Endothelial cell of umbilical vein (primary cell): Measurements from ENCODE around the gene PADI1. TPM values are rescaled to one million over a fixed set of nuclear protein-coding genes. Genes with fewer than 3 reads are reported as not detected.

ENCODE experiments used
- BruUV-seq: library from RNA; stranded (reverse); fragments of 400-500 nt; replicated peaks from 2 replicates; lab custom pipeline; 2021; lab: Mats Ljungman, UMichigan
- CTCF ChIA-PET: fragments of 300-600, 350-600 bp; sonication (Branson Sonifier 250); formaldehyde crosslinking; loops from one replicate; lab custom pipeline; 2021; ENCODE audit warnings: antibody characterized with exemption, inconsistent platforms; lab: Charles Lee
- POLR2A ChIA-PET: fragments of 300-600, 350-600 bp; sonication (Branson Sonifier 250); formaldehyde crosslinking; loops from one replicate; lab custom pipeline; 2021; ENCODE audit warnings: antibody characterized with exemption, inconsistent platforms; lab: Charles Lee
- DNase-seq: peaks from one replicate; pipeline ENCODE4 v3.0.0-alpha.2; 2011; ENCODE audit warnings: low read depth, low spot score
- FAIRE-seq: peaks from 2 replicates; lab custom pipeline; 2011; peaks lifted over from hg19 to GRCh38; lab: Jason Lieb, UNC
- H2AFZ ChIP-seq: 2 replicates; pipeline ENCODE4 v1.6.0; 2012; ENCODE audit warnings: low read depth, low read length, control low read depth, inconsistent platforms
- H3K27ac ChIP-seq: 2 replicates; pipeline ENCODE4 v1.5.1; 2011; ENCODE audit warnings: low read depth, mild to moderate bottlenecking, control low read depth, low read length, moderate library complexity; ENCODE audit not compliant: insufficient read depth
- H3K27me3 ChIP-seq, 2 experiments: 2 replicates each; pipeline versions ENCODE4 v1.6.0 to v1.6.1; 2011; ENCODE audit warnings: low read length in 2 of 2, mixed read lengths in 1 of 2; ENCODE audit not compliant: control insufficient read depth in 2 of 2, insufficient read depth in 2 of 2
- H3K36me3 ChIP-seq, 2 experiments: 2 replicates in 1 of 2; 3 replicates in 1 of 2; pipeline ENCODE4 v1.5.1; 2011; ENCODE audit warnings: low read length in 2 of 2, mild to moderate bottlenecking in 1 of 2, moderate library complexity in 1 of 2; ENCODE audit not compliant: control insufficient read depth in 2 of 2, insufficient read depth in 2 of 2; ENCODE audit errors: extremely low read depth in 1 of 2
- H3K4me1 ChIP-seq: 3 replicates; pipeline ENCODE4 v1.5.1; 2011; ENCODE audit warnings: mild to moderate bottlenecking, low read length; ENCODE audit not compliant: control insufficient read depth, insufficient read depth; ENCODE audit errors: extremely low read depth
- H3K4me2 ChIP-seq: 2 replicates; pipeline ENCODE4 v1.6.1; 2011; ENCODE audit warnings: low read length, control low read depth, mixed read lengths; ENCODE audit not compliant: insufficient read depth
- H3K4me3 ChIP-seq, 3 experiments: fragments of 200-600 bp in 1 of 3; sonication (generic), shearing (Covaris generic) in 1 of 3; replicated peaks in 1 of 3; 2 replicates each; pipeline ENCODE4 v1.5.1; 2011 to 2016; ENCODE audit warnings: control low read depth in 3 of 3, low read length in 3 of 3, mild to moderate bottlenecking in 2 of 3, inconsistent platforms in 1 of 3, low read depth in 1 of 3, moderate library complexity in 1 of 3; ENCODE audit not compliant: insufficient read depth in 1 of 3
- H3K79me2 ChIP-seq: 2 replicates; pipeline ENCODE4 v1.6.0; 2012; ENCODE audit warnings: low read length, inconsistent platforms; ENCODE audit not compliant: control insufficient read depth, insufficient read depth
- H3K9ac ChIP-seq: replicated peaks from 2 replicates; pipeline ENCODE3; 2011; ENCODE audit warnings: low read length, control low read depth; ENCODE audit not compliant: insufficient read depth; ENCODE audit errors: extremely low read depth
- H3K9me1 ChIP-seq: replicated peaks from 3 replicates; pipeline ENCODE4 v1.6.0; 2011; ENCODE audit warnings: mild to moderate bottlenecking, low read length; ENCODE audit not compliant: control insufficient read depth, insufficient read depth; ENCODE audit errors: extremely low read depth
- H3K9me3 ChIP-seq: replicated peaks from 2 replicates; pipeline ENCODE4 v1.5.1; 2012; ENCODE audit warnings: low read length, inconsistent platforms; ENCODE audit not compliant: control insufficient read depth, insufficient read depth
- H4K20me1 ChIP-seq: replicated peaks from 2 replicates; pipeline ENCODE3; 2011; ENCODE audit warnings: mild to moderate bottlenecking, low read length; ENCODE audit not compliant: control insufficient read depth, insufficient read depth; ENCODE audit errors: extremely low read depth
- CTCF ChIP-seq, 2 donors: IDR thresholded peaks; 1 replicate in 1 of 2; 2 replicates in 1 of 2; pipeline ENCODE4 v1.5.1; 2011; ENCODE audit warnings: low read length in 2 of 2, mild to moderate bottlenecking in 2 of 2, moderate library complexity in 2 of 2, control low read depth in 1 of 2, inconsistent platforms in 1 of 2, low read depth in 1 of 2; ENCODE audit not compliant: insufficient read depth in 1 of 2; ENCODE audit errors: extremely low read depth in 1 of 2
- EZH2 ChIP-seq: IDR thresholded peaks from 2 replicates; pipeline ENCODE4 v1.6.1; 2012; ENCODE audit warnings: borderline replicate concordance, low read depth, mild to moderate bottlenecking, moderate library complexity, low read length, inconsistent platforms; ENCODE audit not compliant: severe bottlenecking
- FOS ChIP-seq: IDR thresholded peaks from 2 replicates; pipeline ENCODE4 v1.6.1; 2011; ENCODE audit warnings: mild to moderate bottlenecking, low read length, moderate library complexity, borderline replicate concordance; ENCODE audit not compliant: insufficient read depth
- GATA2 ChIP-seq: IDR thresholded peaks from 2 replicates; pipeline ENCODE4 v1.7.0; 2011; ENCODE audit warnings: low read depth, mild to moderate bottlenecking, moderate library complexity, mixed read lengths, low read length; ENCODE audit not compliant: insufficient read length, insufficient read depth
- JUN ChIP-seq: IDR thresholded peaks from 2 replicates; pipeline ENCODE4 v1.6.1; 2011; ENCODE audit warnings: borderline replicate concordance, low read depth; ENCODE audit not compliant: insufficient read length, insufficient read depth
- MAX ChIP-seq: IDR thresholded peaks from 2 replicates; pipeline ENCODE4 v1.6.1; 2011; ENCODE audit not compliant: insufficient read depth, insufficient read length
- MYC ChIP-seq: IDR thresholded peaks from one replicate; pipeline ENCODE4 v1.6.1; 2011; ENCODE audit warnings: mild to moderate bottlenecking, low read depth, low read length
- POLR2A ChIP-seq: IDR thresholded peaks from 2 replicates; pipeline ENCODE4 v1.6.1; 2012; ENCODE audit warnings: low read depth, mild to moderate bottlenecking, control low read depth, low read length
- POLR2AphosphoS5 ChIP-seq: IDR thresholded peaks from 2 replicates; pipeline ENCODE4 v1.6.1; 2012; ENCODE audit warnings: low read depth, mild to moderate bottlenecking, control low read depth, low read length, moderate library complexity; ENCODE audit not compliant: insufficient read depth
- dilution Hi-C: fragments of 300-500 bp; cut with MboI; formaldehyde crosslinking; loops from one replicate; pipeline ENCODE4 v1.15.0; 2019; ENCODE audit warnings: low sequenced_read_pairs; ENCODE audit not compliant: extremely low pct_ligation_motif_present
- intact Hi-C: fragments of 100-400 bp; cut with micrococcal nuclease; formaldehyde crosslinking; loops from one replicate; pipeline ENCODE4 v1.10.0; 2022
- polyA plus RNA-seq, 4 experiments: library from polyadenylated mRNA; depleted of rRNA in 3 of 4; stranded (reverse) in 3 of 4; unstranded in 1 of 4; fragments of >200 nt; gene quantifications; 2 replicates each; pipeline versions ENCODE4 v1.2.1 to v1.2.3, GENCODE V29; 2011 to 2012; ENCODE audit warnings: missing spikeins in 1 of 4
- total RNA-seq: library from RNA; stranded (reverse); gene quantifications from 2 replicates; pipeline ENCODE4 v1.2.3, GENCODE V29; 2021

Gene PADI1
- total and polyA plus RNA-seq, 2 donors (not counting 3 experiments of a cell fraction or from before 2014, with no cell fraction given) = 0.01 TPM; not detected in 1

GRCh38 chr1:17194133-17194475, 10.8 kb upstream of the PADI1 start:
- intact Hi-C loops = no loop called here
- no TSS peak for BruUV-seq

DNA sequence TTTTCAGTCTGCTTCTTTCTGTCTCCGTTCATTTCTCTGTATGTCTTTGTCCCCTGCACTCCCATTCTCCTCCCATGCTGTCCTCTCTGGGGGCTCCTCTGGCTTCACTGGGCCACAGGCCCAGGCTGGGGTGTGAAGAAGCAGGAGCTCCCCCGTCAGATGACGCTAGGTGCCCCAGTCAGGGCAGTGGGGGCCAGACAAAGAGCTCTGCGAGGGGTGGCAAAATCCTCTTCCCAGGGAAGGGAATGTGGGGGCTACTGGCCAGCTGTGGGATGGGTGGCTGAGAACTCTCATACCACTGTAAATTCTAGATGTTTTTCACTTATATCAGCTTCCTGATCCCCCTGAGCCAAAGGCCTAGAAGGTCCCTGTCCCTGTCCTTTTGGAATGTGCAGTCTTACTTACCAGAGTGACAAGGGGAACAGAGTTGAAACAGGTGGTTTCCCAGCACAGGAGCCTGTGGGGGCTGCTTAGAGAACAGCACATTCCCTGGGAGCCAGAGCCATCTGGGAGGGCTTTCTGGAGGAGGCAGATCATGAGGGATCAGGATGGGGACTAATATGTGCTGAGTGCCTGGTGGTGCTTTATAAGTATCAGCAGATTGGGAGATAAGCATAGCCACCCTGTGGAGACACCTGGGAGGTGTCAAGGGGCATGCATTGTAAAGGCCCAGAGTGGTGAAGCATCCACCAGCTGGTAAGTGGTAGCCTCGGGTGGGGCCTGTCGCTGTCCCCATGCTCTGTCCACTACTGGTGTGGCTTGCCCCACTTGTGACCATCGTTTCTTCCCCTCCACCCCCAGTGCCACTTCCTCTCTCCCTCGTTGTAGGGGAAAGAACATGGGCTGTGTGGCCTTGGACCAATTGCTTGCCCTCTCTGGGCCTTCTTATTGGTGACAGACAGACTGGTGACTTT, 10.1 kb upstream of the PADI1 start:
- ChIA-PET CTCF (no interaction called here), POLR2A (no interaction called here)
- no peaks in the 10 kb centered on the region for H3K27me3 ChIP-seq
- no peak for TF ChIP-seq CTCF (IDR thresholded peaks at IDR 0.05; ENCODE audit: extremely low read depth in 1 of 2, insufficient read depth in 1 of 2, low read depth in 1 of 2, low read length in 2 of 2)
- no peak for TF ChIP-seq POLR2A
- no peak for TF ChIP-seq JUN
- no peak for TF ChIP-seq EZH2
- TF ChIP-seq MAX = no peak
- no peak for TF ChIP-seq FOS
- no peak for TF ChIP-seq MYC
- TF ChIP-seq POLR2AphosphoS5 = no peak
- no peak for TF ChIP-seq GATA2
- no peaks in the 10 kb centered on the region for H3K9me3 ChIP-seq
- H3K9me1 ChIP-seq = no peaks in the 10 kb centered on the region
- H3K4me1 ChIP-seq = no peaks in the 10 kb centered on the region
- no peak overlapping the region for H2AFZ ChIP-seq
- intact Hi-C loops = no loop called here
- H4K20me1 ChIP-seq = no peaks in the 10 kb centered on the region
- dilution Hi-C loops = no loop called here
- no peaks in the 10 kb centered on the region for H3K36me3 ChIP-seq
- no peak for FAIRE-seq
- no peak overlapping the region for H3K27ac ChIP-seq
- no TSS peak for BruUV-seq
- no peaks in the 10 kb centered on the region for H3K79me2 ChIP-seq
- H3K9ac ChIP-seq = no peak overlapping the region
- H3K4me2 ChIP-seq = no peak overlapping the region
- DNase-seq = no peak
- no peak overlapping the region for H3K4me3 ChIP-seq

More at GRCh38 chr1:17194133-17194475, 10.8 kb upstream of the PADI1 start:
- FAIRE-seq (no peak), DNase-seq (no peak)
- Histone ChIP-seq H4K20me1 (no peaks in the 10 kb centered on the region), H3K4me1 (no peaks in the 10 kb centered on the region), H3K27ac (no peak overlapping the region), H3K36me3 (no peaks in the 10 kb centered on the region), H3K9ac (no peak overlapping the region), H3K9me1 (no peaks in the 10 kb centered on the region), H3K9me3 (no peaks in the 10 kb centered on the region), H3K79me2 (no peaks in the 10 kb centered on the region), H3K27me3 (no peaks in the 10 kb centered on the region), H2AFZ (no peak overlapping the region), H3K4me2 (no peak overlapping the region), H3K4me3 (no peak overlapping the region)
- TF ChIP-seq FOS = no peak
- ChIA-PET CTCF (no interaction called here), POLR2A (no interaction called here)
- dilution Hi-C loops = no loop called here
